IMR-90 (cell line): Measurements from ENCODE around the gene PRR19.

Experiments
- MXI1 ChIP-seq: IDR thresholded peaks from 2 replicates; pipeline ENCODE4 v1.6.1; 2012; ENCODE audit warnings: low read depth, mild to moderate bottlenecking, low read length, moderate library complexity, borderline replicate concordance
- NFE2L2 ChIP-seq: fragments of 150-350 bp; IDR thresholded peaks from 2 replicates; pipeline ENCODE4 v1.6.1; 2016; ENCODE audit warnings: low read depth, mild to moderate bottlenecking, low read length
- POLR2A ChIP-seq: IDR thresholded peaks from 2 replicates; pipeline ENCODE4 v1.6.1; 2012; ENCODE audit warnings: mild to moderate bottlenecking, low read depth, low read length
- RFX5 ChIP-seq: IDR thresholded peaks from 2 replicates; pipeline ENCODE4 v1.8.0; 2012; ENCODE audit warnings: low read depth, mild to moderate bottlenecking, low read length, moderate library complexity
- TF ChIP-seq, protein P1 (sequence below): conservative IDR thresholded peaks from 2 replicates; pipeline ENCODE4 v1.5.1; 2012; ENCODE audit warnings: mild to moderate bottlenecking, low read depth, low read length, improper control_type of control experiment

DNA sequence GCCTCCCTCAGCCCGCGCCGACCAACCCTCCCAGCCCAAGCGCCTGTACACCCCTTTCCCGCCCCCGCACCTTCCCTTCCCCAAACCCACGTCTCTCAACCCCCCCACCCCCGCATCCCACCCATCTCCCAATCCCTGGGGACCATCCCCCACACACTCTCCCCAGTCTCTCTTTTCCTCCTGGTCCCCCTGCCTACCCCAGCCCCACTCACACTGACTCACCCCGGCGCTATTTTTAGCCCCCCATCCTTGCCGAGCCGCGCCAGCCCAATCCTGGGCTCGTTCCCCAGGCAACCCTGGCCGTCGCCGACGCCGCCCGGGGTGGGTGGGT is 21.2 kb upstream of the PRR19 start:
- TF ChIP-seq, protein P1, sequence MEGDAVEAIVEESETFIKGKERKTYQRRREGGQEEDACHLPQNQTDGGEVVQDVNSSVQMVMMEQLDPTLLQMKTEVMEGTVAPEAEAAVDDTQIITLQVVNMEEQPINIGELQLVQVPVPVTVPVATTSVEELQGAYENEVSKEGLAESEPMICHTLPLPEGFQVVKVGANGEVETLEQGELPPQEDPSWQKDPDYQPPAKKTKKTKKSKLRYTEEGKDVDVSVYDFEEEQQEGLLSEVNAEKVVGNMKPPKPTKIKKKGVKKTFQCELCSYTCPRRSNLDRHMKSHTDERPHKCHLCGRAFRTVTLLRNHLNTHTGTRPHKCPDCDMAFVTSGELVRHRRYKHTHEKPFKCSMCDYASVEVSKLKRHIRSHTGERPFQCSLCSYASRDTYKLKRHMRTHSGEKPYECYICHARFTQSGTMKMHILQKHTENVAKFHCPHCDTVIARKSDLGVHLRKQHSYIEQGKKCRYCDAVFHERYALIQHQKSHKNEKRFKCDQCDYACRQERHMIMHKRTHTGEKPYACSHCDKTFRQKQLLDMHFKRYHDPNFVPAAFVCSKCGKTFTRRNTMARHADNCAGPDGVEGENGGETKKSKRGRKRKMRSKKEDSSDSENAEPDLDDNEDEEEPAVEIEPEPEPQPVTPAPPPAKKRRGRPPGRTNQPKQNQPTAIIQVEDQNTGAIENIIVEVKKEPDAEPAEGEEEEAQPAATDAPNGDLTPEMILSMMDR: no peak
- no peak for TF ChIP-seq RFX5
- TF ChIP-seq POLR2A: 0 out of 2 replicates have a peak, but pooled peaks have one; percentile 24
- TF ChIP-seq NFE2L2: no peak
- TF ChIP-seq MXI1: no peak
